GM19463 (cell line): ENCODE data around the gene STK4.
A peak's percentile ranks its signal among the peaks of the same experiment; 100 is the strongest.

ENCODE experiments used
- ATAC-seq: cut with Tn5 transposase; IDR thresholded peaks from one replicate; pipeline ENCODE4 v1.9.1; 2021; ENCODE audit warnings: mild to moderate bottlenecking, moderate library complexity; ENCODE audit not compliant: unreplicated experiment

Gene STK4

GRCh38 chr20:44966030-44966961 lies at the start of gene STK4:
STK4 (plus strand) TSS chr20:44966512; CDS start chr20:44966569, 57 bp downstream.
- ATAC-seq = peak; percentile 73

- ATAC-seq = no peak
These were observed 49.7 kb upstream of the STK4 start for GRCh38 chr20:44916586-44916985.

GRCh38 chr20:44917399-44917798 lies 48.9 kb upstream of the STK4 start:
- ATAC-seq = no peak

GRCh38 chr20:44918342-44918741 lies 48.0 kb upstream of the STK4 start:
- ATAC-seq = no peak

GRCh38 chr20:44918761-44919160 lies 47.6 kb upstream of the STK4 start:
- no peak for ATAC-seq

- ATAC-seq = no peak
These were observed 44.9 kb upstream of the STK4 start for GRCh38 chr20:44921447-44921846.

- ATAC-seq = no peak
These were observed 41.8 kb upstream of the STK4 start for GRCh38 chr20:44924541-44924940.

- no peak for ATAC-seq
These were observed 37.7 kb upstream of the STK4 start for GRCh38 chr20:44928595-44928994.

- no peak for ATAC-seq
These were observed 35.7 kb upstream of the STK4 start for GRCh38 chr20:44930517-44931168.

GRCh38 chr20:44931911-44932310 lies 34.4 kb upstream of the STK4 start:
- no peak for ATAC-seq

GRCh38 chr20:44932916-44933315 lies 33.4 kb upstream of the STK4 start:
- no peak for ATAC-seq

GRCh38 chr20:44936510-44936909 lies 29.8 kb upstream of the STK4 start:
- no peak for ATAC-seq

GRCh38 chr20:44938637-44939036 lies 27.7 kb upstream of the STK4 start:
- ATAC-seq = no peak

- no peak for ATAC-seq
These were observed 25.1 kb upstream of the STK4 start for GRCh38 chr20:44941120-44941691.

- ATAC-seq = no peak
These were observed 23.9 kb upstream of the STK4 start for GRCh38 chr20:44942264-44942973.

- ATAC-seq = no peak
These were observed 22.5 kb upstream of the STK4 start for GRCh38 chr20:44943828-44944227.

GRCh38 chr20:44945261-44945660 lies 21.1 kb upstream of the STK4 start:
- ATAC-seq = no peak

- no peak for ATAC-seq
These were observed 19.9 kb upstream of the STK4 start for GRCh38 chr20:44946271-44946852.

- ATAC-seq = no peak
These were observed 18.2 kb upstream of the STK4 start for GRCh38 chr20:44948107-44948506.

GRCh38 chr20:44948513-44948912 lies 17.8 kb upstream of the STK4 start:
- no peak for ATAC-seq

- no peak for ATAC-seq
These were observed 15.9 kb upstream of the STK4 start for GRCh38 chr20:44950368-44950767.
